IMR-90 (cell line): ENCODE data around the gene SERPINB2. TPM values are rescaled to one million over a fixed set of nuclear protein-coding genes. Genes with fewer than 3 reads are reported as not detected.

ENCODE experiments used
- ATAC-seq: fragments of 200-7000 bp; cut with Tn5 transposase; 2 replicates; pipeline ENCODE4 v1.9.1; 2020; ENCODE audit warnings: low read depth, mild to moderate bottlenecking, moderate library complexity
- BruUV-seq: library from RNA; stranded (reverse); fragments of 400-500 nt; replicated peaks from 2 replicates; lab custom pipeline; 2021; lab: Mats Ljungman, UMichigan
- CTCF ChIA-PET: fragments of 300-600 bp; formaldehyde crosslinking; extraction: SDS; loops from one replicate; lab custom pipeline; 2021; ENCODE audit warnings: antibody characterized with exemption; lab: Yijun Ruan, JAX
- POLR2A ChIA-PET: fragments of 300-600 bp; sonication (Branson Sonifier 250); formaldehyde crosslinking; loops from one replicate; lab custom pipeline; 2022; ENCODE audit warnings: antibody characterized with exemption; ENCODE audit not compliant: unreplicated experiment; lab: Charles Lee
- DNase-seq: peaks from one replicate; pipeline ENCODE4 v3.0.0; 2013
- H2AFZ ChIP-seq: replicated peaks from 2 replicates; pipeline ENCODE3; 2013; ENCODE audit warnings: low read length, mild to moderate bottlenecking; ENCODE audit not compliant: poor library complexity
- H2AK5ac ChIP-seq: 2 replicates; pipeline ENCODE4 v1.6.1; 2013; ENCODE audit warnings: low read depth, low read length, inconsistent platforms
- H2AK9ac ChIP-seq: replicated peaks from 2 replicates; pipeline ENCODE3; 2013; ENCODE audit warnings: mild to moderate bottlenecking, low read depth, low read length, moderate library complexity; ENCODE audit not compliant: poor library complexity
- H2BK120ac ChIP-seq: 2 replicates; pipeline ENCODE4 v1.6.1; 2013; ENCODE audit warnings: low read depth, low read length, inconsistent platforms
- H2BK15ac ChIP-seq: 3 replicates; pipeline ENCODE4 v1.6.1; 2013; ENCODE audit warnings: low read depth, low read length, inconsistent platforms
- H2BK20ac ChIP-seq: 2 replicates; pipeline ENCODE4 v1.6.1; 2013; ENCODE audit warnings: low read depth, mild to moderate bottlenecking, inconsistent platforms, low read length, moderate library complexity
- H2BK5ac ChIP-seq: 2 replicates; pipeline ENCODE4 v1.6.1; 2013; ENCODE audit warnings: mild to moderate bottlenecking, low read depth, low read length, inconsistent platforms; ENCODE audit not compliant: poor library complexity, severe bottlenecking
- H3K14ac ChIP-seq: replicated peaks from 2 replicates; pipeline ENCODE4 v1.6.1; 2013; ENCODE audit warnings: low read depth, low read length, inconsistent platforms
- H3K18ac ChIP-seq: 2 replicates; pipeline ENCODE4 v1.6.1; 2013; ENCODE audit warnings: low read depth, low read length, control low read depth
- H3K23ac ChIP-seq: 2 replicates; pipeline ENCODE4 v1.6.1; 2013; ENCODE audit warnings: low read depth, low read length, inconsistent platforms
- H3K27ac ChIP-seq: 2 replicates; pipeline ENCODE4 v1.5.1; 2013; ENCODE audit warnings: mild to moderate bottlenecking, control low read depth, low read length; ENCODE audit not compliant: insufficient read depth
- H3K27me3 ChIP-seq: 2 replicates; pipeline ENCODE4 v1.6.1; 2013; ENCODE audit warnings: low read length; ENCODE audit not compliant: control insufficient read depth, insufficient read depth
- H3K36me3 ChIP-seq: 2 replicates; pipeline ENCODE4 v1.6.1; 2013; ENCODE audit warnings: low read length, mixed read lengths; ENCODE audit not compliant: control insufficient read depth, insufficient read depth
- H3K4ac ChIP-seq: 2 replicates; pipeline ENCODE4 v1.6.1; 2013; ENCODE audit warnings: low read depth, low read length, inconsistent platforms
- H3K4me1 ChIP-seq: 2 replicates; pipeline ENCODE4 v1.6.1; 2013; ENCODE audit warnings: low read length, mixed read lengths; ENCODE audit not compliant: control insufficient read depth, insufficient read depth
- H3K4me2 ChIP-seq: 2 replicates; pipeline ENCODE4 v1.6.1; 2013; ENCODE audit warnings: low read depth, mild to moderate bottlenecking, control low read depth, low read length, moderate library complexity
- H3K4me3 ChIP-seq: 2 replicates; pipeline ENCODE4 v1.5.1; 2013; ENCODE audit warnings: low read depth, mild to moderate bottlenecking, control low read depth, low read length, moderate library complexity; ENCODE audit not compliant: insufficient read depth
- H3K56ac ChIP-seq: 2 replicates; pipeline ENCODE4 v1.6.1; 2013; ENCODE audit warnings: low read length, inconsistent platforms; ENCODE audit not compliant: insufficient read depth; ENCODE audit errors: extremely low read depth
- H3K79me1 ChIP-seq, 2 experiments: 2 replicates each; pipeline ENCODE4 v1.6.1; 2013; ENCODE audit warnings: low read length in 2 of 2, inconsistent platforms in 1 of 2, low read depth in 1 of 2
- H3K9ac ChIP-seq: 2 replicates; pipeline ENCODE4 v1.6.1; 2013; ENCODE audit warnings: low read depth, low read length, control low read depth
- H3K9me1 ChIP-seq: 2 replicates; pipeline ENCODE4 v1.6.1; 2013; ENCODE audit warnings: low read length, inconsistent platforms; ENCODE audit not compliant: insufficient read depth
- H3K9me3 ChIP-seq: 2 replicates; pipeline ENCODE4 v1.6.1; 2013; ENCODE audit warnings: low read length; ENCODE audit not compliant: control insufficient read depth, insufficient read depth
- H4K20me1 ChIP-seq: 2 replicates; pipeline ENCODE4 v1.6.1; 2013; ENCODE audit warnings: low read length, inconsistent platforms; ENCODE audit not compliant: insufficient read depth
- H4K5ac ChIP-seq: 2 replicates; pipeline ENCODE4 v1.6.1; 2013; ENCODE audit warnings: mild to moderate bottlenecking, low read depth, low read length, control low read depth
- H4K8ac ChIP-seq, 2 experiments: 2 replicates each; pipeline ENCODE4 v1.6.1; 2013; ENCODE audit warnings: low read depth in 2 of 2, low read length in 2 of 2, control low read depth in 1 of 2, inconsistent platforms in 1 of 2
- H4K91ac ChIP-seq: 2 replicates; pipeline ENCODE4 v1.6.1; 2013; ENCODE audit warnings: low read depth, low read length, inconsistent platforms; ENCODE audit not compliant: insufficient read depth
- FOS ChIP-seq: fragments of 150-350 bp; IDR thresholded peaks from 2 replicates; pipeline ENCODE4 v1.6.1; 2016; ENCODE audit warnings: low read depth, low read length
- POLR2A ChIP-seq: IDR thresholded peaks from 2 replicates; pipeline ENCODE4 v1.6.1; 2012; ENCODE audit warnings: mild to moderate bottlenecking, low read depth, low read length
- RCOR1 ChIP-seq: IDR thresholded peaks from 2 replicates; pipeline ENCODE4 v1.6.1; 2012; ENCODE audit warnings: mild to moderate bottlenecking, low read length, improper control_type of control experiment; ENCODE audit not compliant: insufficient replicate concordance
- RFX5 ChIP-seq: IDR thresholded peaks from 2 replicates; pipeline ENCODE4 v1.8.0; 2012; ENCODE audit warnings: low read depth, mild to moderate bottlenecking, low read length, moderate library complexity
- WGBS, 2 experiments: methylation state at CpG; one replicate each; pipeline versions ENCODE4 v1.1.5 to v1.1.7; 2013; ENCODE audit warnings: missing lambda C conversion rate in 2 of 2; ENCODE audit not compliant: insufficient read length in 1 of 2; ENCODE audit errors: extremely low coverage in 2 of 2; 5-methylcytosine and 5-hydroxymethylcytosine counted together
- dilution Hi-C: fragments of 300-500 bp; cut with HindIII; formaldehyde crosslinking; loops from one replicate; pipeline ENCODE4 v1.14.3; 2018; ENCODE audit warnings: low sequenced_read_pairs; ENCODE audit not compliant: unreplicated experiment
- in situ Hi-C: fragments of 300-500 bp; cut with MboI; formaldehyde crosslinking; loops from 3 replicates; pipeline ENCODE4 v1.14.3; 2019; ENCODE audit warnings: low sequenced_read_pairs, inconsistent platforms, mixed read lengths
- intact Hi-C: fragments of 100-400 bp; cut with micrococcal nuclease; formaldehyde crosslinking; loops from 2 replicates; pipeline ENCODE4 v1.10.0; 2022
- polyA plus RNA-seq, 3 experiments: library from polyadenylated mRNA; depleted of rRNA; stranded (reverse); fragments of >200 nt; gene quantifications; 2 replicates each; pipeline ENCODE4 v1.2.3, GENCODE V29; 2012; ENCODE audit warnings: low replicate concordance in 1 of 3
- total RNA-seq: library from RNA; depleted of rRNA; stranded (reverse); fragments of >200 nt; gene quantifications from 2 replicates; pipeline ENCODE4 v1.2.3, GENCODE V29; 2012
- TF ChIP-seq, protein P1 (sequence below): conservative IDR thresholded peaks from 2 replicates; pipeline ENCODE4 v1.5.1; 2012; ENCODE audit warnings: mild to moderate bottlenecking, low read depth, low read length, improper control_type of control experiment
- TF ChIP-seq, protein P2 (sequence below): fragments of 150-350 bp; IDR thresholded peaks from 2 replicates; pipeline ENCODE4 v1.6.1; 2017; ENCODE audit warnings: mild to moderate bottlenecking, antibody characterized with exemption, low read length, low read depth

SERPINB2 gene
- total and polyA plus RNA-seq, 2 of the 4 experiments (the other 2 are of a cell fraction): 32.1 to 43.0 TPM

DNA sequence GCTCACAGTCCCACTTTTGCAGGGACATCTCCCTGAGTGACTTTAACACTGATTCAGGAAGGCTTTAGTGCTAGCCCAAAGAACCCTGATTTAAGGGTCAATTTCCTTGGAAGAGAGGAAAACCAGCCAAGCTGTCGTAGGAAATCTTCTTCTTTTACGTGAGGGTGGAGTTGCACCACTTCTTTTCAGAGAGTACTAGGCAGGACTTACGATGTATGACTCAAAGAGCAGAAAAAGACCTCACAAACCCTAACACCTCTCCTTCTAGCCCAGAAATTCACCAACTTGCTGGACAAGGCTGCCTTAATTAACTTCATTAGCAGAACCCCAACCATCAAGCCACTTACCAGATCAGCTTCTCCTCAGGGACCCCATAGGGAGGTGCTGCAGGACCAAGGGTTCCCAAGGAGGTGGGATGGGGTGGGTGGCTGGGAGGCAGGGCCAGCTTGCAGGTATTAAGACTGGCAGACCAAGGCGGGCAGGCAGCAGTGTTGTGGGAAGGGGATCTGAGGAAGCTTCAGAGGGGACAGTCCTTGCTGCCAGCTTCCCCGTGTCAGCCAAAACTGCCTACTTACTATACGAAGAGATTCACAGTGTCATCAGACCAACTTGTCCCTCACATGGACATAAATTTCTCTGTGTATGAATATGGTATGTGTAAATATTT, 6.7 kb downstream of the SERPINB2 start:
- H4K8ac ChIP-seq: no peak overlapping the region
- no peaks in the 10 kb centered on the region for H3K9me3 ChIP-seq
- intact Hi-C loops: no loop called here
- H3K9me1 ChIP-seq: no peaks in the 10 kb centered on the region; the same call in 1 of the 2 replicates
- no peak overlapping the region for H4K5ac ChIP-seq
- H2BK15ac ChIP-seq: no peak overlapping the region
- no peaks in the 10 kb centered on the region for H3K79me1 ChIP-seq
- no peak overlapping the region for H2AK9ac ChIP-seq
- no peak for DNase-seq
- no peak overlapping the region for H3K14ac ChIP-seq
- H2BK20ac ChIP-seq: no peak overlapping the region
- H3K4me1 ChIP-seq: no peaks in the 10 kb centered on the region
- H3K27me3 ChIP-seq: peaks cover 2% of the 10 kb centered on the region; the same call in 1 of the 2 replicates
- H2AFZ ChIP-seq: no peak overlapping the region
- no TSS peak for BruUV-seq
- ATAC-seq: no peak
- H3K23ac ChIP-seq: no peak overlapping the region
- H3K4me2 ChIP-seq: no peak overlapping the region
- no peaks in the 10 kb centered on the region for H4K20me1 ChIP-seq
- H2BK5ac ChIP-seq: no peak overlapping the region
- no peaks in the 10 kb centered on the region for H3K36me3 ChIP-seq
- H3K4me3 ChIP-seq: no peak overlapping the region
- no peak overlapping the region for H4K91ac ChIP-seq
- CTCF ChIA-PET: no interaction called here
- POLR2A ChIA-PET: no interaction called here
- H3K9ac ChIP-seq: no peak overlapping the region
- WGBS, 2 experiments: no CpG with 5 or more reads among the region's 6 CpGs
- in situ Hi-C loops: no loop called here
- H2AK5ac ChIP-seq: no peak overlapping the region
- dilution Hi-C loops: no loop called here
- H3K27ac ChIP-seq: no peak overlapping the region
- H3K18ac ChIP-seq: no peak overlapping the region
- H3K4ac ChIP-seq: no peak overlapping the region
- H3K56ac ChIP-seq: no peak overlapping the region
- TF ChIP-seq RFX5: no peak
- TF ChIP-seq, protein P1, sequence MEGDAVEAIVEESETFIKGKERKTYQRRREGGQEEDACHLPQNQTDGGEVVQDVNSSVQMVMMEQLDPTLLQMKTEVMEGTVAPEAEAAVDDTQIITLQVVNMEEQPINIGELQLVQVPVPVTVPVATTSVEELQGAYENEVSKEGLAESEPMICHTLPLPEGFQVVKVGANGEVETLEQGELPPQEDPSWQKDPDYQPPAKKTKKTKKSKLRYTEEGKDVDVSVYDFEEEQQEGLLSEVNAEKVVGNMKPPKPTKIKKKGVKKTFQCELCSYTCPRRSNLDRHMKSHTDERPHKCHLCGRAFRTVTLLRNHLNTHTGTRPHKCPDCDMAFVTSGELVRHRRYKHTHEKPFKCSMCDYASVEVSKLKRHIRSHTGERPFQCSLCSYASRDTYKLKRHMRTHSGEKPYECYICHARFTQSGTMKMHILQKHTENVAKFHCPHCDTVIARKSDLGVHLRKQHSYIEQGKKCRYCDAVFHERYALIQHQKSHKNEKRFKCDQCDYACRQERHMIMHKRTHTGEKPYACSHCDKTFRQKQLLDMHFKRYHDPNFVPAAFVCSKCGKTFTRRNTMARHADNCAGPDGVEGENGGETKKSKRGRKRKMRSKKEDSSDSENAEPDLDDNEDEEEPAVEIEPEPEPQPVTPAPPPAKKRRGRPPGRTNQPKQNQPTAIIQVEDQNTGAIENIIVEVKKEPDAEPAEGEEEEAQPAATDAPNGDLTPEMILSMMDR: no peak
- no peak for TF ChIP-seq FOS
- TF ChIP-seq, protein P2, sequence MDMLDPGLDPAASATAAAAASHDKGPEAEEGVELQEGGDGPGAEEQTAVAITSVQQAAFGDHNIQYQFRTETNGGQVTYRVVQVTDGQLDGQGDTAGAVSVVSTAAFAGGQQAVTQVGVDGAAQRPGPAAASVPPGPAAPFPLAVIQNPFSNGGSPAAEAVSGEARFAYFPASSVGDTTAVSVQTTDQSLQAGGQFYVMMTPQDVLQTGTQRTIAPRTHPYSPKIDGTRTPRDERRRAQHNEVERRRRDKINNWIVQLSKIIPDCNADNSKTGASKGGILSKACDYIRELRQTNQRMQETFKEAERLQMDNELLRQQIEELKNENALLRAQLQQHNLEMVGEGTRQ: no peak
- TF ChIP-seq RCOR1: no peak
- no peak for TF ChIP-seq POLR2A
- H2BK120ac ChIP-seq: no peak overlapping the region
